Stomach (tissue), 9 donors: ENCODE measurements around the gene LRP11. TPM values are rescaled to one million over a fixed set of nuclear protein-coding genes. Genes with fewer than 3 reads are reported as not detected.

Source experiments
- DNase-seq, 2 donors: peaks; one replicate each; pipeline versions ENCODE4 v3.0.0 to v3.0.0-alpha.2; 2013 to 2019
- H3K27ac ChIP-seq, 5 donors: fragments of 200-600 bp in 4 of 5; sonication (generic) in 4 of 5; one replicate each; pipeline ENCODE4 v1.5.1; 2013 to 2019; ENCODE audit warnings: mild to moderate bottlenecking in 1 of 5, moderate library complexity in 1 of 5
- H3K27me3 ChIP-seq, 3 donors: fragments of 200-600 bp; sonication (generic); one replicate each; pipeline ENCODE4 v1.5.1; 2017 to 2019; ENCODE audit warnings: mixed run types in 1 of 3
- H3K36me3 ChIP-seq, 4 donors: fragments of 200-600 bp; sonication (generic); 1 replicate in 3 of 4; 2 replicates in 1 of 4; pipeline ENCODE4 v1.5.1; 2016 to 2019
- H3K4me1 ChIP-seq, 4 donors: fragments of 200-600 bp; sonication (generic); one replicate each; pipeline ENCODE4 v1.5.1; 2016 to 2019
- H3K4me3 ChIP-seq, 4 donors: fragments of 200-600 bp; sonication (generic) in 3 of 4; one replicate each; pipeline ENCODE4 v1.5.1; 2016 to 2019; ENCODE audit warnings: mild to moderate bottlenecking in 1 of 4
- H3K9me3 ChIP-seq, 4 donors: fragments of 200-600 bp; sonication (generic); one replicate each; pipeline ENCODE4 v1.5.1; 2016 to 2019
- EP300 ChIP-seq: sonication (generic); formaldehyde crosslinking; IDR thresholded peaks from one replicate; pipeline ENCODE4 v1.6.1; 2017; ENCODE audit warnings: antibody characterized with exemption
- POLR2A ChIP-seq, 4 donors: fragments of 450-650 bp; IDR thresholded peaks; one replicate each; pipeline ENCODE4 v1.6.1; 2016; ENCODE audit warnings: antibody characterized with exemption in 4 of 4, control low read depth in 2 of 4, mild to moderate bottlenecking in 1 of 4, moderate library complexity in 1 of 4
- POLR2AphosphoS5 ChIP-seq, 3 donors: sonication (generic); formaldehyde crosslinking; IDR thresholded peaks; one replicate each; pipeline ENCODE4 v1.6.1; 2016; ENCODE audit warnings: antibody characterized with exemption in 3 of 3
- WGBS, 5 donors: extraction: QIAGEN DNeasy Blood & Tissue Kit in 3 of 5; methylation state at CpG; one replicate each; pipeline versions ENCODE4 v1.1.5 to v1.1.7; 2013 to 2018; 5-methylcytosine and 5-hydroxymethylcytosine counted together
- intact Hi-C: fragments of 100-400 bp; cut with DNase I; formaldehyde crosslinking; loops from one replicate; pipeline ENCODE4 v1.15.1; 2023; ENCODE audit warnings: low total_unique reads
- polyA plus RNA-seq, 3 donors: library from polyadenylated mRNA; stranded (reverse); fragments of 200-250 nt; gene quantifications; one replicate each; pipeline ENCODE4 v1.2.3, GENCODE V29; 2013
- total RNA-seq, 5 donors: library from RNA; depleted of rRNA; stranded (reverse); fragments of >200 nt; gene quantifications; one replicate each; pipeline versions ENCODE4 v1.1.0 to v1.2.3, GENCODE V29; 2014 to 2016
- TF ChIP-seq, protein P1 (sequence below), 7 experiments: fragments of 450-650 bp in 4 of 7; fragments of 200-600 bp in 3 of 7; sonication (generic) in 3 of 7; IDR thresholded peaks; one replicate each; pipeline ENCODE4 v1.5.1; 2016 to 2019; ENCODE audit warnings: antibody characterized with exemption in 7 of 7, control low read depth in 2 of 7, mild to moderate bottlenecking in 1 of 7
- donor health status: healthy with polysubstance abuse.
- donor health status: Bipolar disorder and iron deficiency.
- donor health status: healthy.

The LRP11 gene
- total and polyA plus RNA-seq, 8 donors = 1.8 to 80.8 (median 12.8) TPM

DNA sequence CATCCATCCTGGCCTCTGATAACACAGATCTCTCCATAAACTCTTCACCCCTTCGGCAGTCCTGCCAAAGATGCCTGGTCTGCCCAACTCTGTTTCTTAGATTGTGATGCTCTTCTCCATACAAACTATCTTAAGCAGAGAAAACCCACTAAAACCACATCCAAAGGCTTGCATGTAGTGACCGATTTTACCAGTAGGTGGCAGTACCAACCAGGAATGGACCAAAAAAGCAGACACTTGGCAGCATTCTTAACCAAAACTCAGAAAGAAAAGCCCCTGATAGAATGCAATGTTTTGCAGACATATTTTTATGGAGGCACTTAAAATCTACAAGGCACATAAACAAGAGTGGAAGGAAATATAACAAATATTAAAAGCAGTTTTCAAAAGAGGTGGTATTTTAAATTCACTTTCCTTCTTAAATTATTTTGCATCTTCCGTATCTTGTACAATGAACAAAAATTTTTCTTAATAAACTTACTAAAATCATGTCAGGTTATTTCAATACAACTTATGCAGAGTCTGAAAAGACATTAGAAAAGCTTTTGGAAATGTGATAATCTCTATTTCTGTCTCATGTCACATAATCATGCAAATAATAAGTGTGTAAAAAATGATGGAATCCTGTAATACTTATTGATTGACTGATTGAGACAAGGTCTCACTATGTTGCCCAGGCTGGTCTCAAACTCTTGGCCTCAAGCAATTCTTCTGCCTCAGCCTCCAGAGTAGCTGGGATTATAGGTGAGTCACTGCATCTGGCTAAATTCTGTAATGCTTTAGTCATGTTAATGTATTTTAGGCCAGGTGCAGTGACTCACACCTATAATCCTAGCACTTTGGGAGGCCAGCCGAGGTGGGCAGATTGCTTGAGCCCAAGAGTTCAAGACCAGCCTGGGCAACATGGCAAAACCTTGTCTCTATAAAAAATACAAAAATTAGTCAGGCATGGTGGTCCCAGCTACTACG lies 29.4 kb downstream of the LRP11 start:
- no peak overlapping the region for H3K27ac ChIP-seq
- peaks cover 0 to 54% (median 30%) of the 10 kb centered on the region in 4 donors for H3K36me3 ChIP-seq
- DNase-seq = peak; percentile 61 to 86
- 47 to 55% (median 50%) methylated on average over 5 of the region's 5 CpGs for WGBS, 5 donors
- no peaks in the 10 kb centered on the region for H3K9me3 ChIP-seq
- intact Hi-C loops = loop anchor here (5.0 to 10.0 kb wide), 2 partner anchors 93 to 200 kb away; no protein-coding TSS in a partner anchor
- H3K4me1 ChIP-seq = peaks cover 0 to 4% (median under 1%) of the 10 kb centered on the region in 4 donors
- no peaks in the 10 kb centered on the region for H3K27me3 ChIP-seq
- no peak for TF ChIP-seq EP300
- peak in 1 of 3 donors; percentile 35 for TF ChIP-seq POLR2AphosphoS5 (IDR thresholded peaks at IDR 0.05)
- no peak for TF ChIP-seq POLR2A (IDR thresholded peaks at IDR 0.05)
- TF ChIP-seq, protein P1, sequence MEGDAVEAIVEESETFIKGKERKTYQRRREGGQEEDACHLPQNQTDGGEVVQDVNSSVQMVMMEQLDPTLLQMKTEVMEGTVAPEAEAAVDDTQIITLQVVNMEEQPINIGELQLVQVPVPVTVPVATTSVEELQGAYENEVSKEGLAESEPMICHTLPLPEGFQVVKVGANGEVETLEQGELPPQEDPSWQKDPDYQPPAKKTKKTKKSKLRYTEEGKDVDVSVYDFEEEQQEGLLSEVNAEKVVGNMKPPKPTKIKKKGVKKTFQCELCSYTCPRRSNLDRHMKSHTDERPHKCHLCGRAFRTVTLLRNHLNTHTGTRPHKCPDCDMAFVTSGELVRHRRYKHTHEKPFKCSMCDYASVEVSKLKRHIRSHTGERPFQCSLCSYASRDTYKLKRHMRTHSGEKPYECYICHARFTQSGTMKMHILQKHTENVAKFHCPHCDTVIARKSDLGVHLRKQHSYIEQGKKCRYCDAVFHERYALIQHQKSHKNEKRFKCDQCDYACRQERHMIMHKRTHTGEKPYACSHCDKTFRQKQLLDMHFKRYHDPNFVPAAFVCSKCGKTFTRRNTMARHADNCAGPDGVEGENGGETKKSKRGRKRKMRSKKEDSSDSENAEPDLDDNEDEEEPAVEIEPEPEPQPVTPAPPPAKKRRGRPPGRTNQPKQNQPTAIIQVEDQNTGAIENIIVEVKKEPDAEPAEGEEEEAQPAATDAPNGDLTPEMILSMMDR (IDR thresholded peaks at IDR 0.05) = peak in 5 of 7 experiments; percentile 88 to 91 (median 90)
- no peak overlapping the region for H3K4me3 ChIP-seq

DNA sequence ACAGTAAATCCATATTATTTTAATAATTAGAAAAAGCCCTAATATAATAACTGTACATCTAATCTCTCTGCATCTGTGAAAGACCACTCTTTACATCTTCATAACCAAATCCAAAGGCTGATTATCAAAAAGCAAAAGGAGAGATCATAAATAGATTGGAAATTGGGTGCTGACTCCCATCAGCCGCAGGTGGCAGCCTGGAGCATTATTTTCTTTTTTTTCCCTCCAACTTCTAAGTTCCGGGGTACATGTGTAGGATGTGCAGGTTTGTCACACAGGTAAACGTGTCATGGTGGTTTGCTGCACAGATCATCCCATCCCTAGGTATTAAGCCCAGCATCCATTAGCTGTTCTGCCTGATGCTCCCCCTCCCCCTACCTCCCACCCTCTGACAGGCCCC lies 30.5 kb downstream of the LRP11 start:
- 88 to 93% (median 92%) methylated on average over 3 of the region's 3 CpGs for WGBS, 5 donors
- Histone ChIP-seq H3K27ac (no peak overlapping the region), H3K4me3 (no peak overlapping the region), H3K27me3 (no peaks in the 10 kb centered on the region), H3K36me3 (peaks cover 0 to 55% (median 33%) of the 10 kb centered on the region in 4 donors), H3K4me1 (peaks cover 0 to 4% (median 0%) of the 10 kb centered on the region in 4 donors), H3K9me3 (no peaks in the 10 kb centered on the region)
- no peak for DNase-seq
- TF ChIP-seq, protein P1 (IDR thresholded peaks at IDR 0.05) = no peak
- TF ChIP-seq EP300 (no peak), POLR2A (IDR thresholded peaks at IDR 0.05) (no peak), POLR2AphosphoS5 (IDR thresholded peaks at IDR 0.05) (no peak)
- intact Hi-C loops = loop anchor here (10.0 kb wide), 1 partner anchor 201 kb away; no protein-coding TSS in a partner anchor

DNA sequence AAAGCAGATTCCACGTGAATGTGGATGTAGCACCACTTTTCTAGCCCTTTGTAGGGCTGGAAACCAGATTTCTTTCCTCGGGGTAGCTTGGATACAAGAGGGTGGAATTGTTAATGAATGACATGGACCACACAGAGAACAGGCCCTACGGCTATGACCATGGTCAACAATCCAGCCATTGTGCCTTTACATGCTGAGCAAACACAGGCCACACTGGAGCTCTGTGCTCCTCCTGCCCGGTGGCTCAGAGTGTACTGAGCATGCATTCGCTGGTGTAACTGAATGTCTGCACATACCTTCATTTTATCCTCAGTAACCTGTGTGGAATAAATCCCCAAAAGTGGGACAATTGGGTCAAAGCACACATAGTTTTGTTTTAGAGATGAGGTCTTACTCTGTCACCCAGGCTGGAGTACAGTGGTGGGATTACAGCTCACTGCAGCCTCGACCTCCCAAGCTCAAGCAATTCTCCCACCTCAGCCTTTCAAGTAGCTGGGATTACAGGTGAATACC lies 32.8 kb downstream of the LRP11 start:
- H3K27me3 ChIP-seq = no peaks in the 10 kb centered on the region
- 52 to 71% (median 54%) methylated on average over 6 of the region's 6 CpGs for WGBS, 5 donors

More for the DNA sequence above, 32.8 kb downstream of the LRP11 start:
- H3K9me3 ChIP-seq = no peaks in the 10 kb centered on the region
- peaks cover 0 to 45% (median 29%) of the 10 kb centered on the region in 4 donors for H3K36me3 ChIP-seq
- no peak overlapping the region for H3K4me3 ChIP-seq
- peak in 1 of 2 donors; percentile 76 for DNase-seq
- intact Hi-C loops = loop anchor here (10.0 kb wide), 1 partner anchor 203 kb away; no protein-coding TSS in a partner anchor
- TF ChIP-seq POLR2A (IDR thresholded peaks at IDR 0.05) (no peak), POLR2AphosphoS5 (IDR thresholded peaks at IDR 0.05) (no peak), EP300 (no peak)
- TF ChIP-seq, protein P1 (IDR thresholded peaks at IDR 0.05) = no peak
- no peak overlapping the region for H3K27ac ChIP-seq
- H3K4me1 ChIP-seq = peaks cover 0 to 4% (median 0%) of the 10 kb centered on the region in 4 donors
